Measurements from ENCODE around the gene FAM136A. TPM values are rescaled to one million over a fixed set of nuclear protein-coding genes. Genes with fewer than 3 reads are reported as not detected.
"Not testable (repeated sequence)": the region's sequence is repeated elsewhere in the genome, so short reads cannot be mapped to it uniquely, and the experiment has no call there.

Gene FAM136A
- total RNA-seq, 2 donors from 2014 or later, result 26.2 to 31.1 TPM

DNA sequence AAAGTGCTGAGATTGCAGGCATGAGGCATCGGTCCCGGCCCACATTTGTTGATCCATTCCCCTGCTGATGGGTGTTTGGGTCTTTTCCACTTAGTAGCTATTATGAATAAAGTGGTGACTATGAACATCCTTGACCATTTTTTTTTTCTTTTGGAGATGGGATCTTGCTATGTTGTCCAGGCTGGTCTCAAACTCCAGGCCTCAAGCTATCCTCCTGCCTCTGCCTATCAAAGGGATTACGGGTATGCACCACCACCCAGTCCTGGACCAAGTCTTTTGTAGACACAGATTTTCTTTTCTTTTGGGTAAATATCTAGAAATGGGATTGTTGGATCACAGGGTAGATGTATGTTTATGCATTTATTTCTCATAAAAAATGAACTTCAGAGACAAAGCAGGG lies 1.3 kb upstream of the FAM136A start:
- Histone ChIP-seq H3K27ac (no peak overlapping the region), H3K9me3 (no peaks in the 10 kb centered on the region), H3K4me3 (no peak overlapping the region), H3K4me1 (replicated peaks) (peaks cover 3% of the 10 kb centered on the region), H3K36me3 (no peaks in the 10 kb centered on the region), H3K27me3 (replicated peaks; ENCODE audit: insufficient read depth) (no peaks in the 10 kb centered on the region)
- intact Hi-C loops (cut with DNase I), result no loop called here
- DNase-seq (ENCODE audit: low spot score), result no peak
- TF ChIP-seq POLR2A (IDR thresholded peaks at IDR 0.05) (no peak), POLR2AphosphoS5 (IDR thresholded peaks at IDR 0.05) (no peak)
- TF ChIP-seq, protein P1, sequence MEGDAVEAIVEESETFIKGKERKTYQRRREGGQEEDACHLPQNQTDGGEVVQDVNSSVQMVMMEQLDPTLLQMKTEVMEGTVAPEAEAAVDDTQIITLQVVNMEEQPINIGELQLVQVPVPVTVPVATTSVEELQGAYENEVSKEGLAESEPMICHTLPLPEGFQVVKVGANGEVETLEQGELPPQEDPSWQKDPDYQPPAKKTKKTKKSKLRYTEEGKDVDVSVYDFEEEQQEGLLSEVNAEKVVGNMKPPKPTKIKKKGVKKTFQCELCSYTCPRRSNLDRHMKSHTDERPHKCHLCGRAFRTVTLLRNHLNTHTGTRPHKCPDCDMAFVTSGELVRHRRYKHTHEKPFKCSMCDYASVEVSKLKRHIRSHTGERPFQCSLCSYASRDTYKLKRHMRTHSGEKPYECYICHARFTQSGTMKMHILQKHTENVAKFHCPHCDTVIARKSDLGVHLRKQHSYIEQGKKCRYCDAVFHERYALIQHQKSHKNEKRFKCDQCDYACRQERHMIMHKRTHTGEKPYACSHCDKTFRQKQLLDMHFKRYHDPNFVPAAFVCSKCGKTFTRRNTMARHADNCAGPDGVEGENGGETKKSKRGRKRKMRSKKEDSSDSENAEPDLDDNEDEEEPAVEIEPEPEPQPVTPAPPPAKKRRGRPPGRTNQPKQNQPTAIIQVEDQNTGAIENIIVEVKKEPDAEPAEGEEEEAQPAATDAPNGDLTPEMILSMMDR (IDR thresholded peaks at IDR 0.05), result no peak
- WGBS, result 96% methylated on average over 3 of the region's 3 CpGs

DNA sequence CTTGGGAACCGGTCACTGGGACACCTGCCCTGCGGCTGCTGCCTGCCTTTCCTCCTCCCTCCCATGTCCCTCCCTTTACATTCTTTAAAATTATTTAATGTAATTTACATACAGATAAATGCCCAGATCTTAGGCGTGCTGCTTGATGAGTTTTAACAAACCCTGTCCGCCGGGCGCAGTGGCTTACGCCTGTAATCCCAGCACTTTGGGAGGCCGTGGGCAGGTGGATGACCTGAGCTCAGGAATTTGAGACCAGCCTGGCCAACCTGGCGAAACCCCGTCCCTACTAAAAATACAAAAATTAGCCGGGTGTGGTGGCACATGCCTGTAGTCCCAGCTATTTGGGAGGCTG lies 304 bp upstream of the FAM136A start:
- H3K4me3 ChIP-seq, result peak overlapping the region; percentile 76 to 81
- H3K27me3 ChIP-seq (replicated peaks; ENCODE audit: insufficient read depth); intact Hi-C loops (cut with DNase I); DNase-seq (ENCODE audit: low spot score); H3K4me1 ChIP-seq (replicated peaks); H3K36me3 ChIP-seq; H3K9me3 ChIP-seq: not testable (repeated sequence)
- whole genome bisulfite sequencing, result 40% methylated on average over 11 of the region's 11 CpGs
- H3K27ac ChIP-seq, result peak overlapping the region; percentile 85 to 89

DNA sequence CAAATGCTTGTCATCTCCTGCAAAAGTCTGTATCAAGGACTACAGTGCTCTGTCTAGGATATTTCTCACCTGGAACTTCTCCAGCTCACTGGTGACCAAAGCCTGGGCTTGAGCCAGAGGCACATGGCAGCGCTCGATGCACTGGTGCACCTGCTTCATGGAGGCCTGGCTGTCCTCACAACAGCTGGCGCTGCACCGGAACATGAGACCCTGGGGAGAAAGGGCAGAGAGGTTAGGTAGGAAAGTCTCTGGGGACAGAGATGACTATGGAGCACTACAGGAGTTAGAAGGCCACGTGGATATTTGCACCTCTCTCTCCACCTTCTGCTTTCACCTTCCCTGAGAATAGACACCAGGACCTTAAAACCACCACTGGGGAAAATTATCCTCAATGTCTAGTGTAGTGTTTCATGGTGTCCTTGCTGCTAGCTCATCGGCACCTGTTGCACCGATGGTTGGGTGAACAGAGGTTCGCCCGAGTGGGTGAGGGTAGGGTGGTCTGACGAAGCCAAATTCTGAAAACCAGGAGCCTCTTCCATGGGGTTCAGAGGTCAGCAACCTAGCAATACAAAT lies 1.0 kb downstream of the FAM136A start:
- peak overlapping the region; percentile 85 to 89 for H3K27ac ChIP-seq
- DNase-seq (ENCODE audit: low spot score), result no peak
- no peaks in the 10 kb centered on the region for H3K9me3 ChIP-seq
- no peaks in the 10 kb centered on the region for H3K36me3 ChIP-seq
- no peaks in the 10 kb centered on the region for H3K27me3 ChIP-seq (replicated peaks; ENCODE audit: insufficient read depth)
- H3K4me3 ChIP-seq, result peak overlapping the region; percentile 76 to 81
- TF ChIP-seq POLR2A (IDR thresholded peaks at IDR 0.05) (no peak), POLR2AphosphoS5 (IDR thresholded peaks at IDR 0.05) (no peak)
- TF ChIP-seq, protein P1 (IDR thresholded peaks at IDR 0.05), result no peak
- 53% methylated on average over 10 of the region's 10 CpGs for WGBS
- H3K4me1 ChIP-seq (replicated peaks), result peaks cover 3% of the 10 kb centered on the region
- intact Hi-C loops (cut with DNase I), result no loop called here

DNA sequence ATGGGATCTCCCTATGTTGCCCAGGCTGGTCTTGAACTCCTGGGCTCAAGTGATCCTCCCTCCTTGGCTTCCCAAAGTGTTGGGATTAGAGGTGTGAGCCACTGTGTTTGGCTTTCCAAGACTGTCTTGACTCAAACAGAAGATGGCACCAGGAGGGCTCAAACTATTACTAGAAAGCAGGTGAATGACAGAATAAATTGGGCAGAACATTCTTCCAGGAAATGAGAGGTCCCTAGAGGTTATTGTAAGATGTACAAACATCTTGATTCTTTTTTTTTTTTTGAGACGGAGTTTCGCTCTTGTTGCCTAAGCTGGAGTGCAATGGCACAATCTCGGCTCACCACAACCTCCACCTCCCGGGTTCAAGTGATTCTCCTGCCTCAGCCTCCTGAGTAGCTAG lies 4.0 kb downstream of the FAM136A start:
- H3K27me3 ChIP-seq (replicated peaks; ENCODE audit: insufficient read depth); H3K4me3 ChIP-seq; H3K4me1 ChIP-seq (replicated peaks); DNase-seq (ENCODE audit: low spot score); H3K27ac ChIP-seq; H3K36me3 ChIP-seq; H3K9me3 ChIP-seq: not testable (repeated sequence)
- 92% methylated on average over 4 of the region's 4 CpGs for WGBS
- intact Hi-C loops (cut with DNase I), result loop anchor here (5.0 to 10.0 kb wide), 2 partner anchors 36 to 103 kb away; partner anchors contain the start of gene C2orf42

DNA sequence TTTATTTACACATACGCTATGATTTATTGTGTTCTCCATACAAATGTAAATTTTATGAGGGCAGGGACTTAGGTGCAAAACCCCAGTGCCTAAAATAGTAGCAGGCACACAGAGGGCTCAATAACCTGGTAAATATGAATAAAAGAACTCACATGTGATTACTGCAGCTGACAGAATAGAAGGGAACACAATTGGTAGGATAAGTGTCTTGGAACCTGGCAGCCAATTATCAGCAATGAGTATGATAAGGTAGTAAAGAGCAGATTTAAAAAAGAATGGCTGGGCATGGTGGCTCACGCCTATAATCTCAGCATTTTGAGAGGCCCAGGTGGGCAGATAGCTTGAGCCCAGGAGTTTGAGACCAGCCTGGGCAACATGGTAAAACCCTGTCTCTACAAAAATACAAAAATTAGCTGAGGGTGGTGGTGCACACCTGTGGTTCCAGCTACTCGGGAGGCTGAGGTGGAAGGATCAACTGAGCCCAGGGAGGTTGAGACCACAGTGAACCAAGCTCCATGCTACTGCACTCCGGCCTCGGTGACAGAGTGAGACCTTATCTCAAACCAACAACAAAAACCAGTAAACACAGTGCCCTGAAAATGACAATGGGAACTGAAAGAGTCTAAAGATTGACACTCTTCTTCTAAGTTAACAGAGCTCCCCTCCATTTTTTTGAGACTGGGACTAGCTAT lies 18.2 kb downstream of the FAM136A start:
- Histone ChIP-seq H3K27ac (no peak overlapping the region), H3K4me3 (no peak overlapping the region), H3K27me3 (replicated peaks; ENCODE audit: insufficient read depth) (no peaks in the 10 kb centered on the region), H3K36me3 (peaks cover 0 to 5% of the 10 kb centered on the region in 2 donors), H3K4me1 (replicated peaks) (no peaks in the 10 kb centered on the region), H3K9me3 (no peaks in the 10 kb centered on the region)
- WGBS, result 84% methylated on average over 5 of the region's 5 CpGs
- intact Hi-C loops (cut with DNase I), result no loop called here
- DNase-seq (ENCODE audit: low spot score), result no peak
- TF ChIP-seq, protein P1 (IDR thresholded peaks at IDR 0.05), result no peak
- TF ChIP-seq POLR2A (IDR thresholded peaks at IDR 0.05), result no peak
- TF ChIP-seq POLR2AphosphoS5 (IDR thresholded peaks at IDR 0.05), result no peak

DNA sequence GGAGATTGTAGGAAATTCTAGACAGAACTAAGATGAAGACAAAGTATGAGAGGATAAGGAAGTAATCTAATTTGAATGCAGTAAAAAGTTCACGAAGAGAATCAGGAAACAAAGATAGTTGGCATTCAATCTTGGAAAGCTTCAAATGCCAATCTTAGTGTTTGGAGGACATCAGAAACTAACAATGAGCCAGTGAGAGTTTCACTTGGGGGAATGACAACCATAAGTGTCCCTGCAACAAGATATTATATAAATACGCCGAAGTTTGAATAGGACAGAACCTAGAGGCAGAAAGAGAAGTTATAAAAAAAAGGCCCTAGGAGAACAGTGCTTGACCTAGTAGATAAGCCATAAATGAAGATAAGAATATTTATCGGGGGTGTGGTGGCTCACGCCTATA lies 19.4 kb downstream of the FAM136A start:
- Histone ChIP-seq H3K27me3 (replicated peaks; ENCODE audit: insufficient read depth) (no peaks in the 10 kb centered on the region), H3K9me3 (no peaks in the 10 kb centered on the region), H3K4me1 (replicated peaks) (no peaks in the 10 kb centered on the region), H3K36me3 (peaks cover 1 to 5% of the 10 kb centered on the region in 2 donors), H3K27ac (no peak overlapping the region), H3K4me3 (no peak overlapping the region)
- TF ChIP-seq POLR2AphosphoS5 (IDR thresholded peaks at IDR 0.05), result no peak
- no peak for TF ChIP-seq POLR2A (IDR thresholded peaks at IDR 0.05)
- TF ChIP-seq, protein P1 (IDR thresholded peaks at IDR 0.05), result no peak
- no peak for DNase-seq (ENCODE audit: low spot score)
- intact Hi-C loops (cut with DNase I), result no loop called here
- 83% methylated on average over 5 of the region's 5 CpGs for WGBS

Data from prostate gland (tissue), 2 donors.